AG04450 (cell line): Measurements from ENCODE around the gene CHDH. TPM values are rescaled to one million over a fixed set of nuclear protein-coding genes. Genes with fewer than 3 reads are reported as not detected.

Experiments
- CTCF ChIA-PET: fragments of 300-600, 350-600 bp; formaldehyde crosslinking; extraction: SDS; loops from one replicate; lab custom pipeline; 2022; ENCODE audit warnings: antibody characterized with exemption, inconsistent platforms; lab: Charles Lee
- POLR2A ChIA-PET: fragments of 350-600 bp; formaldehyde crosslinking; extraction: SDS; loops from one replicate; lab custom pipeline; 2021; ENCODE audit warnings: antibody characterized with exemption, inconsistent platforms; lab: Yijun Ruan, JAX
- DNase-seq: peaks from one replicate; pipeline ENCODE4 v3.0.0-alpha.2; 2011; ENCODE audit warnings: low read depth, low spot score
- H3K27ac ChIP-seq: one replicate; pipeline ENCODE4 v1.5.1; 2012; ENCODE audit warnings: low read depth, low read length, control low read depth
- H3K27me3 ChIP-seq: one replicate; pipeline ENCODE4 v1.6.0; 2012; ENCODE audit warnings: low read length; ENCODE audit not compliant: control insufficient read depth, insufficient read depth
- H3K4me3 ChIP-seq: 2 replicates; pipeline ENCODE4 v1.5.1; 2011; ENCODE audit warnings: mild to moderate bottlenecking, low read depth, low read length, control low read depth
- H3K9me3 ChIP-seq: 2 replicates; pipeline ENCODE4 v1.5.1; 2012; ENCODE audit warnings: low read length; ENCODE audit not compliant: control insufficient read depth, insufficient read depth
- polyA plus RNA-seq: library from polyadenylated mRNA; depleted of rRNA; stranded (reverse); fragments of >200 nt; gene quantifications from 2 replicates; pipeline ENCODE4 v1.2.3, GENCODE V29; 2011
- TF ChIP-seq, protein P1 (sequence below): IDR thresholded peaks from 2 replicates; pipeline ENCODE4 v1.5.1; 2011; ENCODE audit warnings: low read depth, low read length, control low read depth, inconsistent platforms

Gene CHDH
- polyA plus RNA-seq, 1 experiment, result 0.01 TPM

GRCh38 chr3:53815067-53815466 lies 31.2 kb downstream of the CHDH start:
- CTCF ChIA-PET, result no interaction called here
- Histone ChIP-seq H3K4me3 (no peak overlapping the region), H3K27me3 (peaks cover 12% of the 10 kb centered on the region), H3K9me3 (no peaks in the 10 kb centered on the region), H3K27ac (no peak overlapping the region)
- TF ChIP-seq, protein P1, sequence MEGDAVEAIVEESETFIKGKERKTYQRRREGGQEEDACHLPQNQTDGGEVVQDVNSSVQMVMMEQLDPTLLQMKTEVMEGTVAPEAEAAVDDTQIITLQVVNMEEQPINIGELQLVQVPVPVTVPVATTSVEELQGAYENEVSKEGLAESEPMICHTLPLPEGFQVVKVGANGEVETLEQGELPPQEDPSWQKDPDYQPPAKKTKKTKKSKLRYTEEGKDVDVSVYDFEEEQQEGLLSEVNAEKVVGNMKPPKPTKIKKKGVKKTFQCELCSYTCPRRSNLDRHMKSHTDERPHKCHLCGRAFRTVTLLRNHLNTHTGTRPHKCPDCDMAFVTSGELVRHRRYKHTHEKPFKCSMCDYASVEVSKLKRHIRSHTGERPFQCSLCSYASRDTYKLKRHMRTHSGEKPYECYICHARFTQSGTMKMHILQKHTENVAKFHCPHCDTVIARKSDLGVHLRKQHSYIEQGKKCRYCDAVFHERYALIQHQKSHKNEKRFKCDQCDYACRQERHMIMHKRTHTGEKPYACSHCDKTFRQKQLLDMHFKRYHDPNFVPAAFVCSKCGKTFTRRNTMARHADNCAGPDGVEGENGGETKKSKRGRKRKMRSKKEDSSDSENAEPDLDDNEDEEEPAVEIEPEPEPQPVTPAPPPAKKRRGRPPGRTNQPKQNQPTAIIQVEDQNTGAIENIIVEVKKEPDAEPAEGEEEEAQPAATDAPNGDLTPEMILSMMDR, result no peak
- DNase-seq, result no peak
- POLR2A ChIA-PET, result no interaction called here

DNA sequence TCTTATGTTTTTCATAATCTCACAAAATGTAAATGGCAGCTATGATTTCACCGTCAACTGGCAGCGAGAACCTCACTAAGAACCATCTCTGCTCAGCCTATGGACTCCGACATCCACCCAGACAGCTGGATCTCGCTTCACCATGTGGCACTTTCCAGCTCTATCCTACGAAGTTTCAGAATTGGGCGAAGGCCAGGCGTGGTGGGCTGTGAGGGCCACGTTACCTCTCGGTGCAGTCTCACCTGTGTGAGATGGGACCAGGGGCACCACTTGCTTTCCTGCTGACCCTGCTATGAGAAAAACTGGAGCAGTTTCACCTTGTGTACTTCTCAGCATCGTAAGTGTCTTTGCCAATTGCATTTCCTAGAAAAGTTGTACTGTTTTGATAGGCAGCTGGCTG lies 32.3 kb downstream of the CHDH start:
- TF ChIP-seq, protein P1, result no peak
- CTCF ChIA-PET, result no interaction called here
- POLR2A ChIA-PET, result no interaction called here
- no peak for DNase-seq
- H3K9me3 ChIP-seq, result no peaks in the 10 kb centered on the region
- peaks cover 12% of the 10 kb centered on the region for H3K27me3 ChIP-seq
- H3K27ac ChIP-seq, result no peak overlapping the region
- H3K4me3 ChIP-seq, result no peak overlapping the region

DNA sequence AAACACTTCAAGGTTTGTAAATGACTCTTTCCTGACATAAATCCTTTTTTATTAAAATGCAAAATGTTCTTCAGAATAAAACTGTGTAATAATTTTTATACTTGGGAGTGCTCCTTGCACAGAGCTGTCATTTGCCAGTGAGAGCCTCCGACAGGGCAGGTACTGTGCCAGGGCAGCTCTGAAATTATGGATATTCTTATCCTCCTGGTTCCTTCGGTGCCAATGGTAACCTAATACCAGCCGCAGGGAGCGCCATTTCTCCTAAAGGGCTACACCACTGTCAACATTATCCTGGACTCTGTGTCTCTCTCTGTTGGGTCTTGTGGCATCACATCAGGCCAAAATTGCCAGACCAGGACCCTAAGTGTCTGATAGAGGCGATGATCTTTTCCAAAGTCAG lies 33.0 kb downstream of the CHDH start:
- CTCF ChIA-PET, result interaction anchor here (0.5 kb wide), 1 partner anchor 532 kb away, joined by 3 read pairs; no protein-coding TSS in a partner anchor
- no peak overlapping the region for H3K4me3 ChIP-seq

DNA sequence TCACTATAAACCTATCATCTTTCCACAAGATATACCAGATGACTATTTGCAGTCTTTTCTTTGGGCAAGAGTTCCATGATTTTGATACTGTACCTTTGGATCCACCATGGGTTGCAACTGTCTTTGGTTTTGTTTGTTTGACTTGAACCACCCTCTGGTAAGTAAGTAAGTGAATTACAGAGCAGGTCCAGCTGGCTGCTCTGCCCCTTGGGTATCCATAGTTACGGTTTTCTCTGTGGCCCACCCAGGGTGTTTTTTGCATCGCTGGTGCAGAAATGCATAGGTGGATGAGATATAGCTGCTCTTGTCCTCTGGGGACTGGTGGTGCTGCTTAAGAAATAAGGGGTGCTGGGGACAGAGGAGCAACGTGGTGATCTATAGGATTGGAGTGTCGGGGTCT lies 33.8 kb downstream of the CHDH start:
- Histone ChIP-seq H3K4me3 (no peak overlapping the region), H3K27ac (no peak overlapping the region), H3K27me3 (peaks cover 11% of the 10 kb centered on the region), H3K9me3 (no peaks in the 10 kb centered on the region)
- CTCF ChIA-PET, result no interaction called here
- POLR2A ChIA-PET, result no interaction called here
- DNase-seq, result no peak
- TF ChIP-seq, protein P1, result no peak

More for the DNA sequence above, 33.0 kb downstream of the CHDH start:
- Histone ChIP-seq H3K9me3 (no peaks in the 10 kb centered on the region), H3K27ac (no peak overlapping the region), H3K27me3 (peaks cover 12% of the 10 kb centered on the region)
- TF ChIP-seq, protein P1, result no peak
- no peak for DNase-seq
- POLR2A ChIA-PET, result no interaction called here

- H3K4me3 ChIP-seq, result no peak overlapping the region
- H3K27me3 ChIP-seq, result peaks cover 10% of the 10 kb centered on the region
- H3K9me3 ChIP-seq, result no peaks in the 10 kb centered on the region
- DNase-seq, result no peak
- no peak overlapping the region for H3K27ac ChIP-seq
- ChIA-PET POLR2A (no interaction called here), CTCF (interaction anchor here (0.6 kb wide), 1 partner anchor 867 kb away, joined by 3 read pairs; no protein-coding TSS in a partner anchor)
- TF ChIP-seq, protein P1, result no peak
Observed at GRCh38 chr3:53811143-53811927, 34.9 kb downstream of the CHDH start.
